HG02798 (cell line): Measurements from ENCODE around the gene CTRL.

Experiments
- ATAC-seq: cut with Tn5 transposase; IDR thresholded peaks from one replicate; pipeline ENCODE4 v1.9.1; 2021; ENCODE audit warnings: mild to moderate bottlenecking; ENCODE audit not compliant: unreplicated experiment, poor library complexity

The CTRL gene

DNA sequence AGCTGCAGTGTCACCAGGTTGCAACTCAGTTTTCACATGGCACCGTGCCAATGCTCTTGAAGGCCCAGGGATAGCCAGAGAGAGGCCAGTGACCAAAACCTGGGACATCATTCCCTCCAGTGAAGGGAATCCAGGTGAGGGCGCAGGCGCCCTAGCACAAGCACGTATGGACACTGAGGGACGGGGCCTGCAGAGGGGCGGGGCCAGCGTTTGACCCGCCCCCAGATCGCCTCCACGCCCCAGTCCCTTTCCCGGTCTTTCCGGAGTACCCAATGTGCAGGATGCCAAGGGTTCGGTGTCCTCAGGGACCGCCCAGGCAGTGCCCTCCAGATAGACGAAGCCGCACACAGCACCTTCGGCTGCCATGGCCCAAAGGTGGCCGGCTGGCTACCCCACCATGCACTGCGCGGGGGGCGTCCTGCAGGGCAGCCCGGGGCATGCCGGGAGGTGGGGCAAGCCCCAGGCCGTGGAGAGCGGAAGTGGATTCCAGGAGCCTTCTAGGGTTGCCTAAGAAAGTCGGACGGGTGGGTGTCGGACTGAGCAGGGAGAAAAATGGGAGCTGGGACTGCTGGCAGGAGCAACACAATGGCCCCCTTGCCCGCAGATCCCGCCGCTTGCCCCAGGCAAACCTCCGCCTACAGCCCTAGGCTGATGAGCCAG lies 32.1 kb upstream of the CTRL start:
- no peak for ATAC-seq

DNA sequence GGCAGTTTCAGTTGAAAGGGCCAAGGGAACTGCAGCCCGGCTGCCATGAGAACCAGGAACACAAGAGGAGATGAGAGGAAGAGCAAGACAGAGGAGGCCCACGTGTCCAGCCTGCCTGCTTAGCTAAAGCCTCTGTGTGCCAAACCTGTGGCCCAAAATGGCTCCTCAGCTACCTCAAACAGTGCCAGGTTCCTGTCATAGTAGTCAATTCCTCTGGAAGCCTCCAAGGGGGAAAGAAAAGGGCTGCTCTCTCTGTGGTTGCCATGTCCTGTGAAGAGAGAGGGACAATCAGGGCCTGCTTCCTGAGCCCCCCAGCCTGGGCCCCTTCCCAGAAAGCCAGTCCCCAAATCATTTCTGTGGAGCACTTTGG lies 31.6 kb upstream of the CTRL start:
- no peak for ATAC-seq

DNA sequence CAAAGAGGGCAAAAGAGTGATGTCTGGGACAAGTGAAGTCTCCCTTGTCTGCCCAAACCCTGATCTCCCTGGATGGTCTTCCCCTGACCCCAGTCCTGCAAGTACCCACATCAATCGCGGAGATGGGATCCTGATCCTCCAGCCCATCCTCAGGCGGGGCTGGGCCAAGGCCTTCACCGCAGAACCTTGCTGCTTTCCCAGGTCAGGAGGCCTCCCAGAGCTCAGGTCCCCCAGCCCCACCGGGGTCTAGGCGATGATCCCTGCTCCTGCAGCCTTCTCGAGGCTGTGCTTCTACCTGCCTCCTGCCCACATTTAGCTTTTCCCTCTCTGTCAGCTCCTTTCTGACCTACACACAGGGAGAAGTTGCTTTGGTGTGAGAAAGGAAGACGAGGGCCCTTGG lies 30.5 kb upstream of the CTRL start:
- no peak for ATAC-seq

DNA sequence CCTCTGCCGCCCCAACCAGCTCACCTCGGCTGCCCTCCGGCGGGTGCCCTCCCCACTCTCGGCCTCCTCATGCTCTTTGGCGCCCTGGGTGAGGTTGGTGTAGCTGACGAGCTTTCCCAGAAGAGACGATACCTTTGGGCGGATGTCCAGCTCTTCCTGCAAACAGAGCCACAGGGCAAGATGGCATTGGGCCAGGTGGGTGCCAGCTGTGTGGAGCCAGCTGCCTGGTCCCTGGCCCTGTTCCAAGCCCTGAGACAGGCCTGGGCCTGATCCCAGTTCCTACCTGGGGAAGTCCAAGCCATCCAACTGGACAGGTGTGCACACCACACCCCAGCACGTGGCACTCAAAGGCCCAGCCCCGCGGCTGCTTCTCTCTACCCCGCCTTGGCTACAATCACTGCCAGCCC lies 29.9 kb upstream of the CTRL start:
- no peak for ATAC-seq

DNA sequence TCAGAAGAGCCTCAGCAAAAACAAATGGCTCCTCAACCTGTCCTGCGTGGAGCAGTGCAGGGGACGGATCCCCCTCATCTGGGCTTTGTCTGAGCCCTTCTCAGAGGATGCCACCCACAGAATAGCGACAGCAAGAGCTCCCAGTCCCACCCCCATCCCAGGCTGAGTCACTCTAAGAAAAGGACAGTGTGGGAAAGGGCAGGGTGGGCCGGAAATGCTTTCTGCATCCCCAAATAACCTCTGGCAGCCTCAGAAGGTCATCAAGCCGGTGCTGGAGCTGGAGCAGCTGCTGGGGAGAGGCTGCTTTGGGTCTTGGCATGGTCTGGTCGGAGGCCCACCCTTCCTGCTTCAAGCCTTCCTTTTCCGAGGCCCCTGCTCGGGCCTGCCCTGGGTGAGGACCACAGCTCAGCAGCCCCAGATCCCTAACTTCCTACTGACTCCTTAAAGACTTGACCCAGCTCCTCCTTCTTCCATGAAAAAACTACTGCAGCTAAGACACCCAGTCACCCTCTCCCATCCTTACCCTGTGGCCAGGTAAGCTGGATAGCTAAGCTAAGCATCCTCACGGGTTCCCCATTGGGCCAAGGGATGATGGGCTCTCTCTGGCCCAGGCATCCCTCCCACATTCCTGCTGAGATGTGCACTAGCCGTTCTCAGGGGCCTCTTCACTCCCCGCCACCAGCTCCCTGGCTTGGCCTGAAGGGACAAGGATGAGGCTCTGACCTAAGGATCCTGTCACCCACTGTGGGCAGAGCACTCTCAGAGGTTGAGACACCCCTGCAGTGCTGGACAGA lies 28.1 kb upstream of the CTRL start:
- no peak for ATAC-seq

DNA sequence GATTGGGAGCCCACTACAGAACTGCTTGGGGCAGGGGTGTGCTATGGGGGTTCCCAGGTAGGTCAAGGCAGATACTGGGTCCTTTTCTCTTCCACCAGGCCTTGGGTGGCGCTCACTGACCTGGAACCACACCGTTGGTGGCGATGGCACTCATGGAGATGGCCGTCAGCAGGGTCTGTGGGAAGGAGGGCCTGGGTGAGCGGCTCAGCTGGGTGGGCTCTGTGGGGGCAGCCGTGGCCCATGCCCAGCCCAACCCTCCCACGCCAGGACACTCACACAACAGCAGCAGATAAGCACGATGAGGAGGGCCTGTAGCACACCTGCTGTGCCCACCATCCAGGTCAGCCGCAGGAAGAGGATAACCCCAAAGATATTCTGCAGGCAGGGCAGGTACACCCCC lies 26.0 kb upstream of the CTRL start:
- no peak for ATAC-seq

DNA sequence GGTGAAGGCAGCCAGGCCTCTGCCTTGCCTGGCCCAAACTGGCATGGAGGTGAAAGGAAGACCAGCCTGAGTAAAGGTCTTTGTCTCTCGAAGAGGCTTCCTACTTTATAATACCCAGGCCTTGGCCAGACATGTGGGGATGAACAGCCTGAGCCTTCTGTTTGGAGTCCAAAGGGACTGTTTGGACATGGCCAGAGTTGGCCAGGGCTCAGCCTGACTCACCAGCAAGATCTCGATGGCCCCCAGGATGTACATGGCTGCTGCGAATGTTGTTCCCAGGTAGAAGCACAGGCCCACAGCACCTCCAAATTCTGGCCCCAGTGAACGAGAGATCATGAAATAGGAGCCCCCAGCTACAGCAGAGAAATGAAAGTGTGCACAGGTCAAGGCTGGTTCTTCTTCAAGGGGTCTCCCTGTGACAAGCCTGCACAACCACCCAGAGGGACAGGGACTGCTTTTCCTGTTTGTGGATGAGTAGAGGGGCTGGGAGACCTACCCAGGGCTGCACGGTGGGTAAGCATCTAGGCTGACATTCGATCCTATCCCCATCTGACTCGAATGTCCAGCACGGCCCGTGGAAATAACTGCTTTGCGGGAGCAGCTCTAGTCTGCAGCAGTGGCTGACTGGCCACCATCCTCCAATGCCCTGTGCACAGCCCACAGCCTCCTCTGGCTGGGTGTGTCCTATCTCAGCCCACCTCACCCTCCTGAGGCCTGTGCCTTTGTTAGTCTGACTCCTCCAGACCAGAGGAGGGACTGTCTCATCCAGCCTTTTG lies 22.9 kb upstream of the CTRL start:
- no peak for ATAC-seq

DNA sequence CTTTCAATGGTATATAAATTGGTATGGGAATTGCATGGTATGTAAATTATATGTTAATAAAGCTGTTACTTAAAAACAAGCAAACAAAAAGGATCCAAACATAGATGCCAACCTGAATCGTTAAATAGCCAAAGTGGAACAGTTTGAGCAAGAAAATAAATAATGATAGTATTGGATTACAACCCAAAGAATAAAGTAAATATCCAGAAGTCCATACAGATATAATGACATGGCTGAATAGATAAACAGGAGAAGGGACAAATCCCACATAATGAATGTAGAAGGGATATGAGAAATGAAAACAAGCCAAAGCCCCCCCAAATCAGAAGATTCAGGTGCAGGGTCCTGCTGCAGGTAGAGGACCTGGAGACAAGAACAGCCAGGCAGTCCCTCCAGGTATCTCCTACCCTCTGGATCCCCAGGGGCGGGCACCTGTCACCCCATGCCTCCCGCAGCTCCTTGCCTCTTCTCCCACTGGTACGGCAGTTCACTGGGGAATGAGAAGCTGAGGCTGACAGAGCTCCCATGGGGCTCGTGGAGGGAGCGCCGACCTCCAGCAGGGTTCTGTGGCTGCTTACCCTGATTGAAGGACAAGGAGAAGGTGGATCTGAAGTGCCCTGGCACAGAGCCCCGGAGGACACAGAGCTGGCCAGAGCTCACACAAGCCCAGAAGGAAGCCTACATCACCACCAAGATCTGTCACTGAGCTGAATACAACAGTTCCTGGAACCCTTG lies 22.1 kb upstream of the CTRL start:
- ATAC-seq: no peak

DNA sequence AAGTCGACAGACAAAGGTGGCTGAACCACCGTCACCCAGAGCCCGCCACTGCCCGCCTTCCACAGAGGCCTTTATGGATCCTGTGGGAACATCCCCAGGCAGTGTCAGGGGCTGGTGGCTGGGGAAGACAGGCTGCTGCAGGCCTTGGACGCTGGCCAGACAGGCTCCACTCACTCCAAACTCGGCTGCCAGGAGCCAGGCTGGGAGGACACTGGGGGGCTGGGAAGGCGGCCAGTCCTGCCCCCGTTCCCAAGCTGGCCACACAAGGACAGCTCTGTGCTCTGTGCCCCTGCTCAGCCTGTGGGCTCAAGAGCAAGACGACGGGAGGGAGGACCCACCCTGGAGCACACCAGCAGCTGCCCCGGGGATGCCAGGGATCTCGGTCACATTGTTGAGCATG lies 19.8 kb upstream of the CTRL start:
- ATAC-seq: no peak

DNA sequence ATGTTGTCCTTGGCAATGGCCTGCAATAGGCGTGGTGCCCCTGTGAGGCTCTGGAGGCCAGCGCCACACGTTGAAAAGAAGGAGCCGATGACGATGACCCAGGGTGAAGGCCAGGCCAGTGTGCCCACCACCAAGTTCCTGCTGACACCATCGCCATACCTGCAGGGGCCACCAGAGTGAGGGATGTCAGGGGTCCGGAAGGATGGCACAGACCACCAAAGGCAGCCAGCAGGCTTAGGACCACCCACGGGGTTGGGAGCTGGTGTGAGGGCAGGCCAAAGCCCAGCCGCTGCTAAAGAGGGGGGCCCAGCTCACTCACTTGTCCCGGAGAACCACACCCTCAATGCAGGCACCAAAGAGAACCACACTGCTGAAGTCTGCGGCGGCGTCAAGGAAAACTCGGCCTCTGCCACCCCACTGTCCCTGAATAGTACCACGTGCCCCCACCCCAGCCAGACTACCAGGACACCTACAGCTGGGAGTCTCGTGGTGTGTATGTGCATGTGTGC lies 18.7 kb upstream of the CTRL start:
- no peak for ATAC-seq

DNA sequence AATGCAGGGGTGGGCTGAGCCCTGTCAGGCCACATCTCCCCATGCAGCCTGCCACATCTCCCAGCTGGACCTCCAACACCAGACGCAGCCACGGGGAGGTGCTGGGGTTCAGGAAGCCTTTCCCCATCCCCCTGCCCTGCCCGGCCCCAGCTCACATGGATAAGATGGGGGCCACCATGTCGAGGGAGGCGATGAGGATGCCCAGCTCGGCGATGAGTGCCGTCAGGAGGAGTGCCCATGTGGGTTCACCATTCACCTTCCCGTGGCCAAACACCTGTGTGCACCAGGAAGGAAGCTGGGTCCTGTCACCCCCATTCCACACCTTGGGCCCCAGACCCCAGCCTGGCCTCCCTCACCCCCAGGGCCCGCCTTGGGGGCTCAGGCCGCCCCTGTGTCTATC lies 18.0 kb upstream of the CTRL start:
- ATAC-seq: no peak

DNA sequence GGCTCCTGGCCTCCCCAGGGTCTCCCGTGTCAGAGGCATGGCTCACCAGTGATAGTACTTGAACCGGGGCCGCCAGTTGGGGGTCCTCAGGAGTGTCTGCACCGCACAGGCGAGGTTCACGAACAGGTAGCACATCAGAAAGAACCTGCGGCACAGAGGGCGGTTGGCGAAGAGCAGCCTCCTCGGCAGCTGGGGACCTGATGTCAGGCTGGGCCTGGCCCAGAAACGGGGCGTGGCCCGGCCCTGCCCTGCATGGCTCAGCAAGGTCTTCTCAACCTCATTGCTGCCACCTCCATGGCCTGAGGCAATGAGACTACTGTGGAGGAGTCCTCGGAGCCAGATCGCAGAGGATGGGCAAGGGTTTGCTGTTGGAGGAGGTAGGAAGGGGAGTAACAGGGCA lies 16.4 kb upstream of the CTRL start:
- ATAC-seq: no peak

DNA sequence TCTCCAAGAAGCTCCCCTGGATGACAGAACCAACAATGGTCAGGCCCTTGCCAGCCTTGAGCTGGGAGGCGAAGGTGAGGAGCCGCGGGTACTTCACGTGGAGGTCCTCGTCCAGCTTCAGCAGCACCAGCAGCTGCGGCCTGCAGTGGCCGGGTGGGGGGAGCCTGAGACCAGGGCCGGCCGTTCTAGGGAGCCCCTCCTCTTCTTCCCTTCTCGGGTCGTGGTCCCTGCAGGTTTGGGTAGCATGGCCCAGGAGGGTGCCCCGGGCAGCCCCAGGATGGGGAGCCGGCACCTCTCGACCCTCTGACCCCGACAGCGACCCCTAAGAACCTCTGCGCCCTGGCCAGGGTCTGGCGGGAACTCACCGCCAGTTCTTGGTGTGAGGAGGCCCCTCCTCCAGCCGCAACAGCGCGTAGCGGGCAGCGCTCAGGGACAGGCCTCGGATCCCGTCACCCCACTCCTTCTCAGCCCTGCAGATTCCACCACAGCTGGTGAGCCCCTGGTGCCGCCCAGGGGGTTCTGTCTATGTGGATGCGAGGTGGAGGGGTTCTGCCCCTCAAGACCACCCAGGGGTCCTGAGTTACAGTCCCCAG lies 15.4 kb upstream of the CTRL start:
- no peak for ATAC-seq

DNA sequence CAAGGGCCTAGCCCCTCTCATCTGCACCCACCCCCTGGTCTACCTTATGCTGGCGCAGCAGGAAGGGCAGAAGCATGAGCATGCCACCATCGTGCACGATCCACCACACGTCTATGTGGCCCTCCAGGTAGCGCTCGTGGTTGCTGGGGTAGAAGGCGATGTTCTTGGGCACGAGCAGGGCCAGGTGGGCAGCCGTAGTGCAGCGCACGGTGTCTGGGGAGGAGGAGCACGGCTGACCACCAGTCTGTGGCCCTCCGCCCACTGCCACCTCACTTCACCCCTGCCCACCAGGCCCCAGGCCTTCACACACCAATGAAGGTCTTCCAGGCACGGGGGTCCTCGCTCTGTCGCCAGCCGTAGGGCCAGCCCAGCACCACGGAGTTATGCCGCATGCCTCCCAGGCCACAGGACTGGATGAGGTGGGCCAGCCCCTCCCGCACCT lies 14.5 kb upstream of the CTRL start:
- no peak for ATAC-seq

DNA sequence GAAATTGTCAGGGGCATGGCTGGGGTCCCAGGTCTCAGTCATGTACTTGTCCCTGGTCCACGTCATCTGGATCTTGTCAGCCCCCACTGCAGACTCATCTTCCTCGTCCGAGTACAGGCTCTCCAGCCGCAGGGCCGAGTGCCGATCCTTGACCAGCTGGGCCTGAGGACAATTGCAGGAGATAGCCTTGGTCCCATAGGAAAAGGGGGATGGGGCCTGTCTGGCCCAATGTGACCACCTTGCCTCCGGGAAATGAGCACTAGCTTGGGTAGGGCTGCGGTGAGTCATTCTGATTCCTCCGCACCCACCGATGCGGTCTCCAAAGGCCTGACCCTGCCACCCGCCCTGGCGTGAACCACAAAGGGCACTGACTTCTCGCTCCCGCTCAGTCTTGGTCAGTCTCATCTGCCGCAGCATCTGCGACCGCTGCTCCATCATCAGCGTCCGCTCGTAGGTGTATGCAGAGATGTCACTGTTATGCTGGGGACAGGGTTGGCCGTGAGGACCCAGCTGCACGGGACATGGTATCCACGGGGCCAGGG lies 13.8 kb upstream of the CTRL start:
- ATAC-seq: no peak

DNA sequence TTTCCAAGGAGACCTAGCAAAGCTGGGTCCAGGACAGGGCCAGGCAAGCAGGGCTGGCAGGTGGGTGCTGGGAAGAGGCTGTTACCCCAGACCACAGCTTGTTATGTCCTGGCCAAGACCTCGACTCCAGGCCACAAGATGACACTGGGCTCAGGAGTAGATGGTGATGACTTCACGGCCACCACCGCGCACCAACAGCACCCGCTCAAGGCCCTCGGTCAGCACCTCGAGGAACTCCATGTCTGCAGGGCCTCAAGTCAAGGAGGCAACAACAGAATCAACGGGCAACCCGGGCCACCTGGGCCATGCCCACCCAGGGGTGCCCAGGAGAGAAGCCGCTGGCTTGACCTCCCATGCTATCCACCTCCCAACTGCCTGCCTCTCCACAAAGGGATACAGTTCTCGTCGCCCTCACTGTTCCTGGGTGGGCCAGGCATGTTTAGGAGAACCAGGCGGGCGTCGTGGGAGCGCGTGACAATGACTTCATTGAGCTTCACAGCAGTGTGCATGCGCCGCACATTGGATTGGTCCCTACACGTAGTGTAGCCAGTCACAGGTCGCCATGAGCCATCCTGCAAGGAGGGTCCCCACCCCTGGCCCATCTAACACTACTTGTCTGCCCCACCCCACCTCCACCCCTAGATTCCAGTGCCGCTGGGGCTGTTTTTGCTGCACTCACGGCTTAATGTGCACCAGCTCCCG lies 13.2 kb upstream of the CTRL start:
- ATAC-seq: no peak

DNA sequence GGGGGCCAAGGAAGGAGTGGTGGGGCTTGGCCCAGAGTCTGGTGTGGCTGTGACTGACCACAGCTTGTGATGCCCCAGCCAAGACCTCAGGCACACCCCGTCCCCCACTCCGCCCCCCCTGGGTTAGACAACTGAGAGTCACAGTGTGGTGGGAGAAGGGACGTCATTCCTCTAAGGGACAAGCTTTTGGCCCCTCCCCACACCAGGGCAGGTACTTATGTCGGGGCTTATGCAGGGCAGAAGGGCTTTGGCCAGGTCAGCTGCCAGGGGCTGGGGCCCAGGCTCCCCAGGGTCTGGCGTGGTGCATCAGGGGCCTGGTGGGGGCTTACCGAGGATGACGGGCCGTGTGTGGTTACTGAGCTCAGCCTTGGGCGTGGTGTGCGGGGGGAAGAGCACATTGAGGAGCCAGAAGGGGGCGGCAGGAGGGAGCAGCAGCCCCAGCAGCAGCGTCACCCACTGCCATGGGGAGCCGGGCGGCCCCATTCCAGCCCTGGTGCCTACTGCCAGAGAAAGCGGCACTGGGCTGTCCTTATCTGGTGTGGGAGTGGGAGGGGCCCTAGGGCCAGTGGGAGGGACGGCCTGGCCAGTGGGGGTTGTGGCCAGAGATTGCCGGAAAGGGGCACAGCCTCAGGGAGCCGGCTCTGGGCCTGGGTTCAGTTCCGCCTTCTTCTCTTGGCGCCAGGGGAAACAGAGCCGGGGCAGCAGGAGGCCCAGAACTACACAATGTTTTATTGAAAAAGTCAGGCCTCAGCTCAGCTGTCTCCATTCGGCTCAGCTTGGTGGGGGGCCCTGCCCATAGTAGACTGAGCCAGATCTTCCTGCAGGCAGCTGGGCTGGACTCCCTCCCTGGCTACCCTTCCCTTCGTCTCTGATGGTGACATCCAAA lies 12.2 kb upstream of the CTRL start, which contains the start of gene LCAT:
LCAT (minus strand) TSS at position 502 of the 886 bp plus-strand sequence; CDS start at position 483, 19 bp downstream.
- ATAC-seq: no peak

DNA sequence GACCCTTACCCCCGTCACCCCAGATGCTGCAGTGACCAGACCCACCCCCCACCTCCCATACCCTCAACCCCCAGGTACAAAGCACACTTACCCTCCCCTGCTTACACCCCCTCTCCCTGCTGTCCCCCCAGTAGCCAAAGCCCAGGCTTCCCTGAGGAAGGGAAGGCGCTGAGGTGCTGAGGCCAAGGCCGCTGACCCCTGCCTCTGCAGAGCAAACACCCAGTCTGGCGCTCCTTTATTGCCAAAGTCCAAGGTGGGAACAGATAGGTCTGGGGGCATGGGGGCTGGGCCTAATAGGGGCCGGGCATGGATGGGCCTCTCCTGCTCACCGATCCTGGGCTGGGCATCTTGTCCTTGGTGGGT lies 11.6 kb upstream of the CTRL start:
- ATAC-seq: no peak
